DOHH2 (cell line): Measurements from ENCODE around the gene TNIP2.

Experiments
- H3F3A ChIP-seq: fragments of 200-600 bp; sonication (generic), shearing (Covaris generic); 2 replicates; pipeline ENCODE4 v1.6.0; 2016; ENCODE audit warnings: antibody characterized with exemption, mild to moderate bottlenecking; ENCODE audit not compliant: control insufficient read depth, insufficient read depth
- H3K27ac ChIP-seq: fragments of 200-600 bp; sonication (generic); 2 replicates; pipeline ENCODE4 v1.5.1; 2014; ENCODE audit warnings: low read depth, mild to moderate bottlenecking, low read length, moderate library complexity
- H3K27me3 ChIP-seq: fragments of 200-600 bp; sonication (generic); 2 replicates; pipeline ENCODE4 v1.6.1; 2014; ENCODE audit warnings: mild to moderate bottlenecking, low read length, mixed read lengths; ENCODE audit not compliant: control insufficient read depth
- H3K36me3 ChIP-seq: fragments of 200-600 bp; sonication (generic); 2 replicates; pipeline ENCODE4 v1.6.1; 2014; ENCODE audit warnings: mild to moderate bottlenecking, low read length, moderate library complexity, mixed read lengths; ENCODE audit not compliant: control insufficient read depth
- H3K4me1 ChIP-seq: fragments of 200-600 bp; sonication (generic); 2 replicates; pipeline ENCODE4 v1.6.1; 2014; ENCODE audit warnings: mild to moderate bottlenecking, low read length, mixed read lengths; ENCODE audit not compliant: control insufficient read depth
- H3K4me2 ChIP-seq: fragments of 200-600 bp; sonication (generic); 2 replicates; pipeline ENCODE4 v1.6.0; 2014; ENCODE audit warnings: mild to moderate bottlenecking, low read length, moderate library complexity
- H3K4me3 ChIP-seq: fragments of 200-600 bp; sonication (generic); 2 replicates; pipeline ENCODE4 v1.5.1; 2014; ENCODE audit warnings: mild to moderate bottlenecking, low read length, mixed read lengths
- H3K79me2 ChIP-seq: fragments of 200-600 bp; sonication (generic); 2 replicates; pipeline ENCODE4 v1.6.1; 2014; ENCODE audit warnings: mild to moderate bottlenecking, low read length, mixed read lengths; ENCODE audit not compliant: control insufficient read depth
- H3K9me2 ChIP-seq: fragments of 200-600 bp; sonication (generic); replicated peaks from 2 replicates; pipeline ENCODE4 v1.6.1; 2014; ENCODE audit warnings: mild to moderate bottlenecking, low read length, mixed read lengths; ENCODE audit not compliant: control insufficient read depth
- H3K9me3 ChIP-seq: fragments of 200-600 bp; sonication (generic); 2 replicates; pipeline ENCODE4 v1.6.1; 2014; ENCODE audit warnings: antibody characterized with exemption, low read length, mixed read lengths; ENCODE audit not compliant: control insufficient read depth, insufficient read depth
- H4K20me1 ChIP-seq: fragments of 200-600 bp; sonication (generic); 2 replicates; pipeline ENCODE4 v1.6.0; 2014; ENCODE audit warnings: low read depth, mild to moderate bottlenecking, antibody characterized with exemption, low read length, moderate library complexity; ENCODE audit not compliant: control insufficient read depth, insufficient read depth
- EZH2phosphoT487 ChIP-seq: fragments of 200-600 bp; sonication (generic); IDR thresholded peaks from 2 replicates; pipeline ENCODE4 v1.6.1; 2017; ENCODE audit warnings: borderline replicate concordance, mild to moderate bottlenecking, antibody characterized with exemption, low read length, moderate library complexity, mixed read lengths
- TF ChIP-seq, protein P1 (sequence below): fragments of 200-600 bp; sonication (generic); IDR thresholded peaks from one replicate; pipeline ENCODE4 v1.5.1; 2014; ENCODE audit warnings: antibody characterized with exemption, mild to moderate bottlenecking, low read depth, low read length; ENCODE audit not compliant: poor library complexity, severe bottlenecking

Gene TNIP2

DNA sequence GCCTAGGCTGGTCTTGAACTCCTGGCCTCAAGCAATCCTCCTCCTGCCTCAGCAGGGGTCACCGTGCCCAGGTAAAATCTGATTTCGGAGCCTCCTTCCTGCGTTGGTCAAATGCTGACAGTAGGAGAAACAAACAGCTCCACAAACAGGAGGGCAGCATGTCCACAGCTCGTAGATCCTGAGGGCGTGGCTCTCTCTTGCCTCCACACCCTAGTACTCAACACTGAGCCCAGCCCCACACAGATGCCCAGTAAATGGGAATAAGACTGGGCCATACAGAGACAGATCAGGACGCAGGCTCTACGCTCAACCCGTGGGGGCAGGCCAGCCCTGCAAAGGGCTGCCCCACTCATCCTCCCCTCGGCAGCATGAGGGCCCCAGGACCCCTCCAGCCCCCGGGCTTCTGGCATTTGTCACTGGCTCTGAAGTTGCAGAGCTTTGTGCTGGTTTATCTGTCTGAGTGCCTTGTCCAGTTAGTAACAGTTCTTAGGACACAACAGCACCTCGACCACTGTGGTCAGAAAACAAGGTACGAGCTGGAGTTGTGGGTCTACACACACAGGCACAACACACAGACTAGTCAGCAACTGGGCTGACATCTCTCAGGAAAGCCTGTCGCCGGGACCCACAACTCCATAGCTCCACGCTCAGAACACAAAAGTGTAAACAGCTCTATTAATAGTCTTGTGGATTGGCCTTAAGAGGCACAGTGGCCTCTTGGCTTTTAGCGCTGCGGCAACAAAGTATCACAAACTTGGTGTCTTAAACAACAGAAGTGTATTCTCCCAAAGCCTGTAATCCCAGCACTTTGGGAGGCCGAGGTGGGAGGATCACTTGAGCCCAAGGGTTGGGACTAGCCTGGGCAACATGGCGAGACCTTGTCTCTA lies 5.2 kb downstream of the TNIP2 start:
- peaks cover 38% of the 10 kb centered on the region for H3K79me2 ChIP-seq
- H3K9me2 ChIP-seq: no peaks in the 10 kb centered on the region
- no peaks in the 10 kb centered on the region for H4K20me1 ChIP-seq
- H3K4me2 ChIP-seq: no peak overlapping the region
- H3F3A ChIP-seq: peaks cover 10% of the 10 kb centered on the region; the same call in 1 of the 2 replicates
- no peak overlapping the region for H3K4me3 ChIP-seq
- H3K9me3 ChIP-seq: no peaks in the 10 kb centered on the region
- H3K27ac ChIP-seq: no peak overlapping the region
- H3K27me3 ChIP-seq: no peaks in the 10 kb centered on the region
- H3K36me3 ChIP-seq: peaks cover 18% of the 10 kb centered on the region
- H3K4me1 ChIP-seq: peaks cover 42% of the 10 kb centered on the region
- no peak for TF ChIP-seq EZH2phosphoT487
- TF ChIP-seq, protein P1, sequence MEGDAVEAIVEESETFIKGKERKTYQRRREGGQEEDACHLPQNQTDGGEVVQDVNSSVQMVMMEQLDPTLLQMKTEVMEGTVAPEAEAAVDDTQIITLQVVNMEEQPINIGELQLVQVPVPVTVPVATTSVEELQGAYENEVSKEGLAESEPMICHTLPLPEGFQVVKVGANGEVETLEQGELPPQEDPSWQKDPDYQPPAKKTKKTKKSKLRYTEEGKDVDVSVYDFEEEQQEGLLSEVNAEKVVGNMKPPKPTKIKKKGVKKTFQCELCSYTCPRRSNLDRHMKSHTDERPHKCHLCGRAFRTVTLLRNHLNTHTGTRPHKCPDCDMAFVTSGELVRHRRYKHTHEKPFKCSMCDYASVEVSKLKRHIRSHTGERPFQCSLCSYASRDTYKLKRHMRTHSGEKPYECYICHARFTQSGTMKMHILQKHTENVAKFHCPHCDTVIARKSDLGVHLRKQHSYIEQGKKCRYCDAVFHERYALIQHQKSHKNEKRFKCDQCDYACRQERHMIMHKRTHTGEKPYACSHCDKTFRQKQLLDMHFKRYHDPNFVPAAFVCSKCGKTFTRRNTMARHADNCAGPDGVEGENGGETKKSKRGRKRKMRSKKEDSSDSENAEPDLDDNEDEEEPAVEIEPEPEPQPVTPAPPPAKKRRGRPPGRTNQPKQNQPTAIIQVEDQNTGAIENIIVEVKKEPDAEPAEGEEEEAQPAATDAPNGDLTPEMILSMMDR: no peak

DNA sequence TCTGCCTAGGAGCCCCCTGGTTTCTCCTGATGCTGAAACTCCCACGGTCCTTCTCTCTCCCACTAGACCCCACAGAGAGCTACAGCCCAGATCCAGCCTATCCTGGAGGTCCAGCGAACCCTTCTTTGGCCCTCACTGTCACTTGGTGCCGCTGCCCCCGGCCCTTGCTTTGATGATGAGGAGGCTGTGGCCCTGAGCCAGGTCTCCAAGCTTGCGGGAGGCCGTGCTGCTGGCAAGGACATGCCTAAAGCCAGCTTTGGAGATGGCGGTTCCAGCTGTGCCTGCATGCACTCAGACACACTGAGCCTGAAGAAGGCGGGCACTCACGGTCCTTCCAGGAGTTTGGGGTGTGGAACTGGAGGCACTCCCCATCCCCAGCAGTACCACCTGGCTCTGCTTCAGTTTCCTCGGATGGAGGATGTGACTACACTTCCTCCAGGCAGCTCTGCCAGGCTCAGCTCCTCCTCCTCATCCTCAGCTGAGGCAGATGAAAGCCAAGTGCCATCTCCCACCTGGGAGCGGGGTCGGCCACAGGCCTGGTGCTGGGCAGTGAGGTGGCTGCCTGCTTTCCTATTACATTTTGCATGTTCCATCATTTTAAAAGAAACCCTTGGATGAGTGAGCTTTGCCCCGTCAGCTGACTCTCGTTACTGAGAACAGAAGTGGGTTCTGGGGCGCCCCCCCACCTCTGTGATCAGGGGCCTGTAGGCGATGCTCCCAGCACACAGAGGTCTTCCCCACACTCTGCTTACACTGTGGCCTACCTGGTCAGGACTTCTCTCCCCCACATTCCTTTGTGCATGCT lies 9.0 kb downstream of the TNIP2 start:
- peak overlapping the region; percentile 30 for H3K4me3 ChIP-seq
- no peaks in the 10 kb centered on the region for H3K27me3 ChIP-seq
- H3K4me2 ChIP-seq: peak overlapping the region; percentile 60
- H3K4me1 ChIP-seq: peaks cover 39% of the 10 kb centered on the region
- peaks cover 3% of the 10 kb centered on the region; the same call in 1 of the 2 replicates for H3F3A ChIP-seq
- 0 out of 2 replicates have a peak, but pooled peaks cover 2% of the 10 kb centered on the region for H4K20me1 ChIP-seq
- no peaks in the 10 kb centered on the region for H3K9me2 ChIP-seq
- peaks cover 11% of the 10 kb centered on the region for H3K79me2 ChIP-seq
- H3K9me3 ChIP-seq: no peaks in the 10 kb centered on the region
- H3K27ac ChIP-seq: peak overlapping the region; percentile 38; the same call in 1 of the 2 replicates
- H3K36me3 ChIP-seq: peaks cover 52% of the 10 kb centered on the region
- TF ChIP-seq, protein P1: no peak
- TF ChIP-seq EZH2phosphoT487: no peak

DNA sequence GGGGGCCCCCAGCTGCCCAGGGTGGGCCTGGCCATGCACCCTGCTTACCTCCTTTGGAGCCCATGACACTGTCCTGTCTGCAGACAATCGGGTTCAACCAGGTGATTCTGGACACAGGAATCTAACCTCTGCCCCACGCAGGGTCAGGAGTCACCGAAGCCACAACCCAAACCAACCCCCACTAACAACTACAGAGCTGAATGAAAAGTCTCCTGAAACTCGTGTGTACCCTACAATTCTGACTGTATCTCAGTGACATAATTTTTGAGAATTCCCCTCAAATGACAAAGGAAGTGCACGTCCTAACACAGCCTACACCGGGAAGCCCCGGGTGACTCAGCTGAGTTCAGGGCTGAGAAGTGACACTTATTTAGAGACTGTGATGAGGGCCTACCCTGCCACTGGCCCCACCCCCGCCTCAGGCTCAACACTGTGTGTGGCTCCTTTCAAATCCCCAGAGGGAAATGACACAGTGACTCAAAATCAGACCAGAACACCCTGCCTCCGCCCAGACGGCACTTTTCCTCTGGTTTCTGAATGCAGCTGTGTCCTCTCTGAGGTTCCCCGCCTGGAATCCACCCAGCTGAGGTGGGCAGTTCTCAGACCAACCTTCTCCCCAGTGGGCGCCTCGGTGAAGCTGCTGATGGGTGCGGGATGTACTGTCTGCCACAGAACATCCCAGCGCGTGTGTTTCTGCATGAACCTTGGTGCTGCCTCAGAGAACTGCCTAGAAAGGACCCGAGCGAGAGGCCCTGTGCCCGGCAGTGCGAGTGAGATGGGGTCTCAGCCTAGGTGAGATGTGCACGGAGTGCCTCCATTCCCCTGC lies 9.9 kb downstream of the TNIP2 start:
- peak overlapping the region; percentile 38 for H3K27ac ChIP-seq
- H3K9me2 ChIP-seq: no peaks in the 10 kb centered on the region
- peaks cover 39% of the 10 kb centered on the region for H3K4me1 ChIP-seq
- no peaks in the 10 kb centered on the region for H3K27me3 ChIP-seq
- H3K4me2 ChIP-seq: peak overlapping the region; percentile 60
- peaks cover 3% of the 10 kb centered on the region; the same call in 1 of the 2 replicates for H3F3A ChIP-seq
- peaks cover 52% of the 10 kb centered on the region for H3K36me3 ChIP-seq
- peak overlapping the region; percentile 30 for H3K4me3 ChIP-seq
- H3K9me3 ChIP-seq: no peaks in the 10 kb centered on the region
- 0 out of 2 replicates have a peak, but pooled peaks cover 2% of the 10 kb centered on the region for H4K20me1 ChIP-seq
- H3K79me2 ChIP-seq: peaks cover 9% of the 10 kb centered on the region
- TF ChIP-seq, protein P1: no peak
- no peak for TF ChIP-seq EZH2phosphoT487
